SH-SY5Y (cell line): ENCODE results near the gene TACC2.

ENCODE experiments used
- GATA2 ChIP-seq: IDR thresholded peaks from 2 replicates; pipeline ENCODE4 v1.6.1; 2011; ENCODE audit warnings: mild to moderate bottlenecking, low read depth, low read length
- GATA3 ChIP-seq: IDR thresholded peaks from 2 replicates; pipeline ENCODE4 v1.6.1; 2011; ENCODE audit warnings: low read depth, mild to moderate bottlenecking, low read length, moderate library complexity

- no peak for TF ChIP-seq GATA2
- TF ChIP-seq GATA3, result no peak
Measured at GRCh38 chr10:122019414-122019975, 30.5 kb downstream of the TACC2 start.
